Memory B cell (primary cell): ENCODE results near the gene AHDC1.
"Not testable (repeated sequence)": the region's sequence is repeated elsewhere in the genome, so short reads cannot be mapped to it uniquely, and the experiment has no call there.

ENCODE experiments used
- ATAC-seq: fragments of 150-1000 bp; cut with Tn5 transposase; 2 replicates; pipeline ENCODE4 v1.10.0; 2021; ENCODE audit warnings: low read depth, mild to moderate bottlenecking, moderate library complexity
- DNase-seq, 2 donors: peaks; one replicate each; pipeline ENCODE4 v3.0.0; 2022; ENCODE audit warnings: low spot score in 2 of 2
- H3K27ac Mint-ChIP-seq: one replicate; pipeline ENCODE4 v1.8.0; 2022; ENCODE audit warnings: mild to moderate bottlenecking, moderate library complexity, mixed read lengths
- H3K27me3 Mint-ChIP-seq: one replicate; pipeline ENCODE4 v1.8.0; 2022; ENCODE audit warnings: mixed read lengths
- H3K36me3 Mint-ChIP-seq: one replicate; pipeline ENCODE4 v1.8.0; 2022; ENCODE audit warnings: mild to moderate bottlenecking, mixed read lengths
- H3K4me1 Mint-ChIP-seq: one replicate; pipeline ENCODE4 v1.8.0; 2022; ENCODE audit warnings: mixed read lengths
- H3K4me3 Mint-ChIP-seq: one replicate; pipeline ENCODE4 v1.8.0; 2022; ENCODE audit warnings: mild to moderate bottlenecking, moderate library complexity, mixed read lengths
- H3K9me3 Mint-ChIP-seq: one replicate; pipeline ENCODE4 v1.8.0; 2022; ENCODE audit warnings: mixed read lengths

Gene AHDC1

GRCh38 chr1:27504588-27505419 is 99.1 kb downstream of the AHDC1 start:
- Mint-ChIP-seq H3K27ac (no peak overlapping the region), H3K36me3 (no peaks in the 10 kb centered on the region), H3K4me1 (peaks cover 4% of the 10 kb centered on the region), H3K9me3 (no peaks in the 10 kb centered on the region), H3K4me3 (no peak overlapping the region), H3K27me3 (no peaks in the 10 kb centered on the region)
- ATAC-seq: no peak
- DNase-seq: no peak

DNA sequence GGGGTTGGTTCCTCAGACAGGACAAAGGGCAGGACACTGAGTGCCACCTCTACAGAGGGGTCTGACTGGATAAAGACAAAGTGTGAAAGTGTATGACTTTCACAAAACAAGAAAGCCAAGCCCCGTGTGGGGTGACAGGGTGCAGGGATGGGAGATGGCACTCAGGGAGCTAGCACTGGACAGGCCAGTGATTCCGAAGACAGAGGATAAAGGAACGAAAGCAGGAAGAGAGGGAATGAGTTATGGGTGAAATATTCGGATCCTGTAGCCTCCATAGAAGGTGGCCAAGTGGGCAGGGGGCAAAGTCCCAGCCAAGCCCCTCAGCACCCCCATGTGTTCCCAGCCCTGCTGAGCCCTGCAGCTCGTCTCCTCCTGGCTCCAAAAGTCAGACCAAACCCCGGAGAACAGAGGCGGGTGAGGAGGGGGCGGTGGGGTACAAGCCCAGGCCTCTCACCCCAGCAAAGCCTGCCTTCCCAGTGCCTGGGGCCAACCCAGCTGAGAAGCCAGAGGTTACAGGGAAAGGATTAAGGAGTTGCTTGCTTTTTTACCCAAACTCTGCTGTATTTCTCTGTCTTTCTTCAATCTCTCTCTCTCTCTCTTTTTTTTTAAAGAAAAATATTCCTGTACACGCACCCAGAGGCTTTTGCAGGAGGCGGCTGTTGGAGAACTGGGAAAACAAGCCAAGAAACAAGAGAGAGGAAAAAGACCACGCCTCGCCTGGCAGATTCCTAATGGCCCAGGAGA is 99.9 kb downstream of the AHDC1 start:
- Mint-ChIP-seq H3K36me3 (no peaks in the 10 kb centered on the region), H3K27ac (no peak overlapping the region), H3K27me3 (no peaks in the 10 kb centered on the region), H3K4me3 (no peak overlapping the region), H3K4me1 (peaks cover 7% of the 10 kb centered on the region), H3K9me3 (no peaks in the 10 kb centered on the region)
- DNase-seq (no peak), ATAC-seq (no peak)

GRCh38 chr1:27503033-27503432 is 100.9 kb downstream of the AHDC1 start:
- ATAC-seq (no peak), DNase-seq (no peak)
- Mint-ChIP-seq H3K4me3 (no peak overlapping the region), H3K4me1 (peaks cover 6% of the 10 kb centered on the region), H3K9me3 (no peaks in the 10 kb centered on the region), H3K36me3 (no peaks in the 10 kb centered on the region), H3K27ac (no peak overlapping the region), H3K27me3 (no peaks in the 10 kb centered on the region)

DNA sequence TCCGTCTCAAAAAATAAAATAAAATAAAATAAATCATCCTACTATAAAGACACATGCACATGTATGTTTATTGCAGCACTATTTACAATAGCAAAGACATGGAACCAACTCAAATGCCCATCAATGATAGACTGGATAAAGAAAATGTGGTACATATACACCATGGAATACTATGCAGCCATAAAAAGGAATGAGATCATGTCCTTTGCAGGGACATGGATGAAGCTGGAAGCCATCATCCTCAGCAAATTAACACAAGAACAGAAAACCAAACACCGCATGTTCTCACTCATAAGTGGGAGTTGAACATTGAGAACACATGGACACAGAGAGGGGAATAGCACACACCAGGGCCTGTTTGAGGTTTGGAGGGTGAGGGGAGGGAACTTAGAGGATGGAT is 102.8 kb downstream of the AHDC1 start:
- not testable (repeated sequence) for H3K36me3 Mint-ChIP-seq, H3K4me3 Mint-ChIP-seq, H3K4me1 Mint-ChIP-seq, H3K9me3 Mint-ChIP-seq, H3K27me3 Mint-ChIP-seq, DNase-seq, ATAC-seq, H3K27ac Mint-ChIP-seq

DNA sequence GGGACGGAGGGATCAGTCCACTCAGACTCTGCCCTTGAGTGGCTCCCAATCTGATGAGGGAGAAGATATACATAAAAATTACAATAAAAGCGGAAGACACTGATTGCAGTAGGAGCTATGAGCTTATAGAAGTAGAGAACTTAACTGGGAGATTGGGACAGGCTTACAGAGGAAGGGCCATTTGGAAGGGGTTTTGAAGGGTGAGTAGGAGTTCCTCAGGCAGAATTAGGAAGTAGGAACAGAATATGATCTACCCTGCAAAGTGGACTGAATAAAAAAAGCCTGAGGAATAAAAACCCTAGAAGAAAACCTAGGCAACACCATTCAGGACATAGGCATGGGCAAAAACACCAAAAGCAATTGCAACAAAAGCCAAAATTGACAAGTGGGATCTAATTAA is 104.8 kb downstream of the AHDC1 start:
- Mint-ChIP-seq H3K27ac (no peak overlapping the region), H3K4me1 (peaks cover 8% of the 10 kb centered on the region), H3K9me3 (no peaks in the 10 kb centered on the region), H3K27me3 (no peaks in the 10 kb centered on the region), H3K36me3 (no peaks in the 10 kb centered on the region), H3K4me3 (peak overlapping the region; percentile 49)
- no peak for DNase-seq
- no peak for ATAC-seq

- Mint-ChIP-seq H3K4me3 (no peak overlapping the region), H3K27ac (no peak overlapping the region), H3K36me3 (no peaks in the 10 kb centered on the region), H3K9me3 (no peaks in the 10 kb centered on the region), H3K27me3 (no peaks in the 10 kb centered on the region), H3K4me1 (peaks cover 20% of the 10 kb centered on the region)
- ATAC-seq (no peak), DNase-seq (no peak)
Measured at GRCh38 chr1:27496604-27497155, 107.3 kb downstream of the AHDC1 start.

- Mint-ChIP-seq H3K4me3 (peak overlapping the region; percentile 65), H3K27me3 (no peaks in the 10 kb centered on the region), H3K36me3 (no peaks in the 10 kb centered on the region), H3K9me3 (no peaks in the 10 kb centered on the region), H3K27ac (peak overlapping the region; percentile 92), H3K4me1 (peaks cover 36% of the 10 kb centered on the region)
- ATAC-seq (no peak), DNase-seq (no peak)
Measured at GRCh38 chr1:27492796-27493195, 111.1 kb downstream of the AHDC1 start.

GRCh38 chr1:27491748-27492700 is 111.9 kb downstream of the AHDC1 start:
- Mint-ChIP-seq H3K36me3 (no peaks in the 10 kb centered on the region), H3K4me1 (peaks cover 36% of the 10 kb centered on the region), H3K27ac (peak overlapping the region; percentile 92), H3K9me3 (no peaks in the 10 kb centered on the region), H3K27me3 (no peaks in the 10 kb centered on the region), H3K4me3 (peak overlapping the region; percentile 79)
- ATAC-seq (peak; percentile 37), DNase-seq (peak in 1 of 2 donors; percentile 33)

DNA sequence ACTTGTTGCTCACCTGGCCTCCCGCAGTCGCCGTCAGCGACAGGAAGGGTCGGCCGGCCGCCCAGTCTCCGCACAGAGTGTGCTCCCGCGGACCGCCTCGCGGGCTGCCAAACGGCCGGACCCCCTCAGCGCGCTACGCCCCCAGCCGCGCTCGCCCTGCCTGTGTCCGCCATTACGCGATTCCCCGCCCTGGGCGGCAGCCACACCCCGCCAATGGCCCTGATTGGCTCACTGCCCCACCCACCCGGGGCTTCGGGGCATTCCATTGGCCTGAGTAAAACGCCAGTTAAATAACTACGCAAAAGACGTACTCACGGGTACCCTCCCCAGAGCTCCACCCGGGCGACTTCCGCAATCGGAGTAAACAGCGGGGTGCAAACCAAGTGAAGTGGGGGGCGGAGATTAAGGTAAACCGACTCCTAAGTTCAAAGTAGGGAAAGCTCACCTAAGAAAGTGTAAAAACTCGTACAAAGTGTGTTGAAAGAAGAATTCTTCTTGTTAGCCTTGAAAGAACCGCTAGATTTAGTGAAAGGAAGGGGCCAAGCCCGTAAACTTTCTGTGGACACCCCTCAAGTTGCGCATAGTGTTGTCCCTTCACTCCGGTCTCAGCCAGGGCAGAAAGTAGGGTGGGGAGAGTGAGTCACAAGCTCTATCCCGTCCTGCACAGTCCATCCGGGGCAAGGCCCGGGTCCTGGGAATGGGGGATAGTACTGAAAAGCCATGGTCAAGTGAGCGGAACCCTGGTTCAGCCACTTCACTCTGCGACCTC is 113.8 kb downstream of the AHDC1 start, which contains the start of gene WASF2:
TSS of gene WASF2 (minus strand) at position 195 of the 769 bp plus-strand sequence. CDS start 61,277 bp downstream, outside the sequence.
- no peaks in the 10 kb centered on the region for H3K36me3 Mint-ChIP-seq
- H3K27ac Mint-ChIP-seq: peak within 1 kb of the TSS; percentile 98
- H3K4me1 Mint-ChIP-seq: peaks cover 33% of the 10 kb centered on the region
- ATAC-seq (peak; percentile 85), DNase-seq (peak; percentile 92 to 97)
- no peaks in the 10 kb centered on the region for H3K9me3 Mint-ChIP-seq
- peak within 1 kb of the TSS; percentile 91 for H3K4me3 Mint-ChIP-seq
- no peaks in the 10 kb centered on the region for H3K27me3 Mint-ChIP-seq

- Mint-ChIP-seq H3K9me3 (no peaks in the 10 kb centered on the region), H3K27me3 (no peaks in the 10 kb centered on the region), H3K36me3 (no peaks in the 10 kb centered on the region), H3K4me3 (peak overlapping the region; percentile 91), H3K4me1 (peaks cover 35% of the 10 kb centered on the region), H3K27ac (peak overlapping the region; percentile 98)
- ATAC-seq: peak; percentile 10
- DNase-seq: peak in 1 of 2 donors; percentile 31
Measured at GRCh38 chr1:27489501-27489972, 114.4 kb downstream of the AHDC1 start.

GRCh38 chr1:27487966-27488884 is 115.7 kb downstream of the AHDC1 start:
- Mint-ChIP-seq H3K27me3 (no peaks in the 10 kb centered on the region), H3K4me1 (peaks cover 42% of the 10 kb centered on the region), H3K4me3 (peak overlapping the region; percentile 91), H3K36me3 (peaks cover 2% of the 10 kb centered on the region), H3K27ac (peak overlapping the region; percentile 98), H3K9me3 (no peaks in the 10 kb centered on the region)
- DNase-seq: no peak
- no peak for ATAC-seq

GRCh38 chr1:27485363-27485762 is 118.6 kb downstream of the AHDC1 start:
- H3K27me3 Mint-ChIP-seq: no peaks in the 10 kb centered on the region
- peak overlapping the region; percentile 31 for H3K27ac Mint-ChIP-seq
- no peaks in the 10 kb centered on the region for H3K9me3 Mint-ChIP-seq
- peaks cover 2% of the 10 kb centered on the region for H3K36me3 Mint-ChIP-seq
- DNase-seq (no peak), ATAC-seq (no peak)
- H3K4me1 Mint-ChIP-seq: peaks cover 42% of the 10 kb centered on the region
- no peak overlapping the region for H3K4me3 Mint-ChIP-seq
